OCI-LY3 (cell line): Measurements from ENCODE around the gene MAT2A.

Experiments used
- H2AFZ ChIP-seq: fragments of 200-600, 300-600 bp; shearing (Covaris generic); 2 replicates; pipeline ENCODE4 v1.6.0; 2014; ENCODE audit warnings: antibody characterized with exemption, low read depth, low read length
- H3K27ac ChIP-seq: fragments of 200-600, 300-600 bp; sonication (generic); 2 replicates; pipeline ENCODE4 v1.5.1; 2014; ENCODE audit warnings: mild to moderate bottlenecking, low read length, moderate library complexity, mixed read lengths
- H3K27me3 ChIP-seq: fragments of 200-600, 300-600 bp; sonication (generic); 2 replicates; pipeline ENCODE4 v1.6.1; 2014; ENCODE audit warnings: low read depth, low read length, mixed read lengths
- H3K36me3 ChIP-seq: fragments of 200-600, 300-600 bp; sonication (generic); replicated peaks from 2 replicates; pipeline ENCODE3; 2014; ENCODE audit warnings: low read depth, low read length, mixed read lengths
- H3K4me1 ChIP-seq: fragments of 300-600, 200-600 bp; sonication (generic); 2 replicates; pipeline ENCODE4 v1.6.1; 2014; ENCODE audit warnings: low read length, mixed read lengths
- H3K4me2 ChIP-seq: fragments of 200-600, 300-600 bp; sonication (generic); 2 replicates; pipeline ENCODE4 v1.6.1; 2014; ENCODE audit warnings: low read length, mixed read lengths
- H3K4me3 ChIP-seq: fragments of 300-600, 200-600 bp; sonication (generic); 2 replicates; pipeline ENCODE4 v1.5.1; 2014; ENCODE audit warnings: antibody characterized with exemption, mild to moderate bottlenecking, low read length, moderate library complexity
- H3K79me2 ChIP-seq: fragments of 300-600, 200-600 bp; shearing (Covaris generic); 2 replicates; pipeline ENCODE4 v1.6.1; 2014; ENCODE audit warnings: mild to moderate bottlenecking, low read length, mixed read lengths
- H3K9ac ChIP-seq: fragments of 300-600, 200-600 bp; shearing (Covaris generic); 2 replicates; pipeline ENCODE4 v1.6.0; 2014; ENCODE audit warnings: mild to moderate bottlenecking, low read length, moderate library complexity
- H3K9me3 ChIP-seq: fragments of 200-600, 300-600 bp; shearing (Covaris generic); 2 replicates; pipeline ENCODE4 v1.6.1; 2014; ENCODE audit warnings: low read length, mixed read lengths; ENCODE audit not compliant: insufficient read depth
- H4K20me1 ChIP-seq: fragments of 200-600, 300-600 bp; sonication (generic); 2 replicates; pipeline ENCODE4 v1.6.1; 2016; ENCODE audit warnings: low read length, mixed read lengths; ENCODE audit not compliant: insufficient read depth
- EZH2phosphoT487 ChIP-seq: fragments of 200-600 bp; shearing (Covaris generic); IDR thresholded peaks from 2 replicates; pipeline ENCODE4 v1.6.1; 2018; ENCODE audit warnings: antibody characterized with exemption, mixed run types, low read depth
- TF ChIP-seq, protein P1 (sequence below): fragments of 200-600, 300-600 bp; sonication (generic); IDR thresholded peaks from 2 replicates; pipeline ENCODE4 v1.5.1; 2014; ENCODE audit warnings: antibody characterized with exemption, low read length, low read depth

Gene MAT2A

DNA sequence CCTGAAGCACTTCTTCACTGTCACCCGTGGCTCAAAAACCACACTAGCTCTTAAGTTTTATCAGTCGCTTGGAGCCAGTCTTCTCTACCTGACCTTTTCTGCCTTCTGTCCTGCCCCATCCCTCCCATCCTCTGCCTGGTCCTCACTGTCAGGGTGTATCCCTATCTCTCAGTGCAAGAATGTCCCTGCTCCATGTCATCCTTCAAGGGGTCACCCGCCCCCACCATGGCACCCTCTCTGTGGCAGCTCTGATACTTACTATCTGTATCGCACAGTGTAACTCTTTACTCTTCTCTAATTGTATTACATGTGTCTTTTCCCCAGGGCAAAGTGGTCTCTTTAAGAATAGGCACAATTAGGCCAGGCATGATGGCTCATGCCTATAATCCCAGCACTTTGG lies 49.7 kb downstream of the MAT2A start:
- Histone ChIP-seq H3K4me3 (no peak overlapping the region), H3K9me3 (no peaks in the 10 kb centered on the region), H3K27me3 (no peaks in the 10 kb centered on the region), H3K9ac (no peak overlapping the region), H3K4me2 (no peak overlapping the region), H3K4me1 (peaks cover 7% of the 10 kb centered on the region; the same call in 1 of the 2 replicates), H3K36me3 (no peaks in the 10 kb centered on the region), H3K27ac (no peak overlapping the region), H3K79me2 (no peaks in the 10 kb centered on the region), H4K20me1 (no peaks in the 10 kb centered on the region), H2AFZ (no peak overlapping the region)
- no peak for TF ChIP-seq EZH2phosphoT487
- TF ChIP-seq, protein P1, sequence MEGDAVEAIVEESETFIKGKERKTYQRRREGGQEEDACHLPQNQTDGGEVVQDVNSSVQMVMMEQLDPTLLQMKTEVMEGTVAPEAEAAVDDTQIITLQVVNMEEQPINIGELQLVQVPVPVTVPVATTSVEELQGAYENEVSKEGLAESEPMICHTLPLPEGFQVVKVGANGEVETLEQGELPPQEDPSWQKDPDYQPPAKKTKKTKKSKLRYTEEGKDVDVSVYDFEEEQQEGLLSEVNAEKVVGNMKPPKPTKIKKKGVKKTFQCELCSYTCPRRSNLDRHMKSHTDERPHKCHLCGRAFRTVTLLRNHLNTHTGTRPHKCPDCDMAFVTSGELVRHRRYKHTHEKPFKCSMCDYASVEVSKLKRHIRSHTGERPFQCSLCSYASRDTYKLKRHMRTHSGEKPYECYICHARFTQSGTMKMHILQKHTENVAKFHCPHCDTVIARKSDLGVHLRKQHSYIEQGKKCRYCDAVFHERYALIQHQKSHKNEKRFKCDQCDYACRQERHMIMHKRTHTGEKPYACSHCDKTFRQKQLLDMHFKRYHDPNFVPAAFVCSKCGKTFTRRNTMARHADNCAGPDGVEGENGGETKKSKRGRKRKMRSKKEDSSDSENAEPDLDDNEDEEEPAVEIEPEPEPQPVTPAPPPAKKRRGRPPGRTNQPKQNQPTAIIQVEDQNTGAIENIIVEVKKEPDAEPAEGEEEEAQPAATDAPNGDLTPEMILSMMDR = no peak

DNA sequence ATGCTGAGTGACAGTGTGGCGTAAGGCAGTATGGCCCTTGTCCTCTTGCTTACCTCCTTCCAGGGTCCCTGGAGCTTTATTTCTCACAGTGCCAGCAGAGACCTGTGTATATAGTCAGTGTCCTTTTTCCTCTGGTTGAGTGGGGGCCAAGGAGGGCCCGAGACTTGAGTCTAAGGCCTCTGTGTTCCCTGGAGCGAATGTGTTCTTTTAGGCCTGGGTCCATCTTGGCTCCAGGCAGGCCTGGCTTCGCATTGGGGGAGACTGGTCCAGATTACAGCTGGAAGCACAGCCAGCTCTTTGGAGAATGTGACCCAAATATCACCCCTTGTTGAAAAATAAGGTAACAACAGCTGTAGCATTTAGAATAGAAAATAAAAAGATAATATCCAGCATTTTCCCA lies 50.2 kb downstream of the MAT2A start:
- Histone ChIP-seq H3K4me2 (no peak overlapping the region), H4K20me1 (no peaks in the 10 kb centered on the region), H3K4me3 (no peak overlapping the region)

DNA sequence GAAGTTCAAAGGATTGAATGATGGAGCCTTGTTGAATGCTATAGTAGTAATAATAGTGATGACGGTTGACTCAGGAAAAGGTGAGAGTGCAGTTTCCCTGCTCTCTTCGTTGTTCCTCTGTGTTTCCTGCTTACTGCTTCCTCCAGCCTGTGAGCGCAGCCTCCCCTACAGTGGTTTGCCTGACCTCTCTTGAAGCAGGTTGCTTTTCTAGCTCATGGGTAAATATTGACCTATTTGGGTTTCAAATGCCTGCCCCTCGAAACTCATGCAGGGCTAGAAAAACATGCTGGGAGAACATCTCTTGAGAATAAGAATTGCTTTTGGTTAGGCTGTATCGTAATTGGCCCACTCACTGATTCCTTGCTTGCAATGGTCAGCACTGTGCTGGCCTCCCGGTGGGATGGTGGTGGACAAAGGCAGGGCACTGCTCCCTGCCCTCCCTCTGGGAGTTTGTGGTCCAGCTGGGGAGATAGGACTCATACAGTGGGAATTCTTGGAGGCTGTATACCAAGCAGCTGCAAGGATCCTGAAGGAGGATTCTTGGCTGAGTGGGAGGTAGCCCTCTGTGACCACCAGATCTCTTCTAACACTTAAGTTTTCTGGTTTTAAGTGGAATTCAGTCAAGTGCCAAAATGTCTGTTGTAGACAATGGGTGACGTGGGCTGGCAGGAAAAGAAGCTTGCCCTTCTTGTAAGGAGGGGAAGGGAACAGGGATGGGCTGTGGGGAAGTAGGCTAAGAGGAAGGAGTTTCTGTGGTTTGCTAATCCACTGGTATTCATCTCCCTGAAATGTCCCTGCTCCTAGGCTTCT lies 51.2 kb downstream of the MAT2A start:
- H2AFZ ChIP-seq = no peak overlapping the region
- no peak overlapping the region for H3K4me2 ChIP-seq
- H4K20me1 ChIP-seq = no peaks in the 10 kb centered on the region
- no peaks in the 10 kb centered on the region for H3K9me3 ChIP-seq
- H3K4me3 ChIP-seq = no peak overlapping the region
- peaks cover 8% of the 10 kb centered on the region for H3K4me1 ChIP-seq
- H3K9ac ChIP-seq = no peak overlapping the region
- no peaks in the 10 kb centered on the region for H3K27me3 ChIP-seq
- peaks cover 9% of the 10 kb centered on the region for H3K79me2 ChIP-seq
- H3K36me3 ChIP-seq = no peaks in the 10 kb centered on the region
- TF ChIP-seq, protein P1 = no peak
- no peak for TF ChIP-seq EZH2phosphoT487
- no peak overlapping the region for H3K27ac ChIP-seq

More for the DNA sequence above, 50.2 kb downstream of the MAT2A start:
- Histone ChIP-seq H3K36me3 (no peaks in the 10 kb centered on the region), H3K79me2 (no peaks in the 10 kb centered on the region), H3K27ac (no peak overlapping the region), H3K4me1 (peaks cover 7% of the 10 kb centered on the region; the same call in 1 of the 2 replicates), H3K9me3 (no peaks in the 10 kb centered on the region), H2AFZ (no peak overlapping the region), H3K9ac (no peak overlapping the region), H3K27me3 (no peaks in the 10 kb centered on the region)
- no peak for TF ChIP-seq EZH2phosphoT487
- TF ChIP-seq, protein P1 = no peak

DNA sequence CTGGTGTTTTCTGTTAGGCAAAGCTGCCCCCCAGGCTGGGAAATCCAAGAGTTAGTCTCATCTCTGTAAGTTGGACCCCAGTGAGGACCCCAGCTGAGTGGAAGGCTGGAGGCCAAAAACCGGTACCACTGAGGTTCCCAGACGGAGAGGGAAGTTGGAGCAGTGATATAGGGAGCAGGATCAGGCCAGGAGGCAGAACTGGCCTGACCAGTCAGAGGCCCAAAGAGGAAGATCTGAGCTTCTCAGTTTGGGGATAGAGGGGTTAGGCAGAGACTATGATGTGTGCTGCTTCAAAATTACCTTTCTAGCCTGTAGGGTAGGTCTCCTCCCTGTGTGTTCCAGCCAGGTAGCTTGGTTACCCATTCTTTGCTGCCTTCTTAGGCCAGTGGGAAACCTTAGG lies 52.0 kb downstream of the MAT2A start:
- Histone ChIP-seq H3K27ac (no peak overlapping the region), H3K4me3 (no peak overlapping the region), H3K9ac (no peak overlapping the region), H3K36me3 (no peaks in the 10 kb centered on the region), H4K20me1 (no peaks in the 10 kb centered on the region), H3K27me3 (no peaks in the 10 kb centered on the region), H3K4me2 (no peak overlapping the region), H3K79me2 (peaks cover 13% of the 10 kb centered on the region), H2AFZ (no peak overlapping the region), H3K4me1 (peaks cover 6% of the 10 kb centered on the region), H3K9me3 (no peaks in the 10 kb centered on the region)
- TF ChIP-seq, protein P1 = no peak
- no peak for TF ChIP-seq EZH2phosphoT487
